ENCODE data around the gene SLC43A2.

GRCh38 chr17:1620486-1620885, 8.1 kb downstream of the SLC43A2 start:
- TF ChIP-seq POLR2AphosphoS5 (IDR thresholded peaks at IDR 0.05), result no peak
- no peak for TF ChIP-seq CTCF (IDR thresholded peaks at IDR 0.05)
- no peak for TF ChIP-seq POLR2A (IDR thresholded peaks at IDR 0.05)
- TF ChIP-seq EP300 (IDR thresholded peaks at IDR 0.05), result no peak

Data from suprapubic skin (tissue), 4 donors.